Hepatocyte (in vitro differentiated cells): Measurements from ENCODE around the gene TTC39B. TPM values are rescaled to one million over a fixed set of nuclear protein-coding genes. Genes with fewer than 3 reads are reported as not detected.

Experiments
- DNase-seq: peaks from one replicate; pipeline ENCODE4 v3.0.0-alpha.2; 2016; ENCODE audit warnings: low spot score
- H2AFZ ChIP-seq: fragments of 200-600 bp; sonication (generic); 2 replicates; pipeline ENCODE4 v1.6.0; 2016; ENCODE audit warnings: antibody characterized with exemption, mild to moderate bottlenecking
- H3K27ac ChIP-seq: fragments of 200-600 bp; sonication (generic); 2 replicates; pipeline ENCODE4 v1.5.1; 2016; ENCODE audit warnings: mild to moderate bottlenecking
- H3K27me3 ChIP-seq: fragments of 200-600 bp; sonication (generic); 2 replicates; pipeline ENCODE4 v1.6.1; 2016
- H3K36me3 ChIP-seq: fragments of 200-600 bp; sonication (generic); replicated peaks from 2 replicates; pipeline ENCODE4 v1.5.1; 2016; ENCODE audit warnings: low read depth; ENCODE audit not compliant: insufficient read depth
- H3K4me1 ChIP-seq: fragments of 200-600 bp; sonication (generic); 2 replicates; pipeline ENCODE4 v1.5.1; 2016; ENCODE audit warnings: mild to moderate bottlenecking, moderate library complexity; ENCODE audit not compliant: insufficient read depth
- H3K4me2 ChIP-seq: fragments of 200-600 bp; sonication (generic); 2 replicates; pipeline ENCODE4 v1.6.0; 2016
- H3K4me3 ChIP-seq: fragments of 200-600 bp; sonication (generic); 2 replicates; pipeline ENCODE4 v1.5.1; 2016; ENCODE audit warnings: mild to moderate bottlenecking
- H3K79me2 ChIP-seq: fragments of 200-600 bp; sonication (generic); 2 replicates; pipeline ENCODE4 v1.6.0; 2017; ENCODE audit warnings: mild to moderate bottlenecking
- H3K9me2 ChIP-seq: fragments of 200-600 bp; sonication (generic); replicated peaks from 2 replicates; pipeline ENCODE4 v1.6.0; 2017; ENCODE audit warnings: mild to moderate bottlenecking; ENCODE audit not compliant: insufficient read depth
- H3K9me3 ChIP-seq: fragments of 200-600 bp; sonication (generic); 2 replicates; pipeline ENCODE4 v1.5.1; 2016; ENCODE audit warnings: low read depth, mild to moderate bottlenecking
- H4K20me1 ChIP-seq: fragments of 200-600 bp; sonication (generic); 2 replicates; pipeline ENCODE4 v1.6.0; 2016; ENCODE audit warnings: mild to moderate bottlenecking; ENCODE audit not compliant: insufficient read depth, poor library complexity, severe bottlenecking
- EZH2 ChIP-seq: fragments of 200-600 bp; sonication (generic); IDR thresholded peaks from 2 replicates; pipeline ENCODE4 v1.6.1; 2016; ENCODE audit warnings: antibody characterized with exemption, mild to moderate bottlenecking, borderline replicate concordance
- EZH2phosphoT487 ChIP-seq: fragments of 200-600 bp; sonication (generic); IDR thresholded peaks from one replicate; pipeline ENCODE4 v1.6.1; 2018; ENCODE audit warnings: antibody characterized with exemption, mild to moderate bottlenecking, low read depth, moderate library complexity; ENCODE audit not compliant: unreplicated experiment, severe bottlenecking
- WGBS: methylation state at CpG from one replicate; pipeline ENCODE4 v1.1.6; 2016; ENCODE audit warnings: low lambda C conversion rate; ENCODE audit errors: missing lambda C conversion rate; 5-methylcytosine and 5-hydroxymethylcytosine counted together
- polyA plus RNA-seq: library from polyadenylated mRNA; unstranded; fragments of >200 nt; fragmentation: Nextera tagmentation; extraction: Ambion mirVana; gene quantifications from 2 replicates; pipeline ENCODE4 v1.2.1, GENCODE V29; 2016
- total RNA-seq: library from RNA; depleted of rRNA; stranded (reverse); fragments of >200 nt; gene quantifications from 2 replicates; pipeline ENCODE4 v1.2.3, GENCODE V29; 2014
- TF ChIP-seq, protein P1 (sequence below): fragments of 200-600 bp; sonication (generic); IDR thresholded peaks from 2 replicates; pipeline ENCODE4 v1.5.1; 2016; ENCODE audit warnings: antibody characterized with exemption, mild to moderate bottlenecking; ENCODE audit not compliant: poor library complexity

TTC39B gene
- total and polyA plus RNA-seq, 2 experiments from 2014 or later: 2.6 to 15.7 TPM

DNA sequence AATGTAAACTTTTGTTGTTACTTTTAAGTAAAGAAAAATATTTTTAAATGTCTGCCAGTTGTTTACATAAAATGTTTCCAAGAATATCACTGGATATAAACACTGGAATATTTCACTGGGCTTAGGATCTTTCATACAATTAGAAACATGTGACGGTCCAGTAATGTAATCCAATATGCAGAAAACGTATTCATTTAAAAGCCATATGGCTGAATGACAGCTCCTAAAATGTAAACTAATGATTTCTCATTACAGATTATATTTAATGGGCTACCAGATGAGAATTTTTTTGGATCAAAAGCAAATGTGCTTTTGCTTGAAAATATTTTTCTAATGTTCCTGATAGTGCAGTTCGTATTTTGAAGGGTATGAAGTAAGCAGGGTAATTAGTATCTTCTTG lies 124.3 kb downstream of the TTC39B start:
- Histone ChIP-seq H3K9me3 (no peaks in the 10 kb centered on the region), H3K4me1 (peaks cover 4% of the 10 kb centered on the region), H4K20me1 (no peaks in the 10 kb centered on the region), H3K9me2 (no peaks in the 10 kb centered on the region), H3K79me2 (no peaks in the 10 kb centered on the region), H3K4me3 (no peak overlapping the region), H3K27me3 (no peaks in the 10 kb centered on the region), H2AFZ (no peak overlapping the region), H3K27ac (peak overlapping the region; percentile 86), H3K4me2 (peak overlapping the region; percentile 11), H3K36me3 (no peaks in the 10 kb centered on the region)
- no peak for TF ChIP-seq EZH2
- TF ChIP-seq EZH2phosphoT487: no peak
- TF ChIP-seq, protein P1, sequence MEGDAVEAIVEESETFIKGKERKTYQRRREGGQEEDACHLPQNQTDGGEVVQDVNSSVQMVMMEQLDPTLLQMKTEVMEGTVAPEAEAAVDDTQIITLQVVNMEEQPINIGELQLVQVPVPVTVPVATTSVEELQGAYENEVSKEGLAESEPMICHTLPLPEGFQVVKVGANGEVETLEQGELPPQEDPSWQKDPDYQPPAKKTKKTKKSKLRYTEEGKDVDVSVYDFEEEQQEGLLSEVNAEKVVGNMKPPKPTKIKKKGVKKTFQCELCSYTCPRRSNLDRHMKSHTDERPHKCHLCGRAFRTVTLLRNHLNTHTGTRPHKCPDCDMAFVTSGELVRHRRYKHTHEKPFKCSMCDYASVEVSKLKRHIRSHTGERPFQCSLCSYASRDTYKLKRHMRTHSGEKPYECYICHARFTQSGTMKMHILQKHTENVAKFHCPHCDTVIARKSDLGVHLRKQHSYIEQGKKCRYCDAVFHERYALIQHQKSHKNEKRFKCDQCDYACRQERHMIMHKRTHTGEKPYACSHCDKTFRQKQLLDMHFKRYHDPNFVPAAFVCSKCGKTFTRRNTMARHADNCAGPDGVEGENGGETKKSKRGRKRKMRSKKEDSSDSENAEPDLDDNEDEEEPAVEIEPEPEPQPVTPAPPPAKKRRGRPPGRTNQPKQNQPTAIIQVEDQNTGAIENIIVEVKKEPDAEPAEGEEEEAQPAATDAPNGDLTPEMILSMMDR: no peak
- no peak for DNase-seq
- WGBS: 45% methylated on average over 3 of the region's 3 CpGs

- no peaks in the 10 kb centered on the region for H3K36me3 ChIP-seq
- no peaks in the 10 kb centered on the region for H3K9me2 ChIP-seq
- no peaks in the 10 kb centered on the region for H3K27me3 ChIP-seq
- H4K20me1 ChIP-seq: no peaks in the 10 kb centered on the region
- H3K4me2 ChIP-seq: peak overlapping the region; percentile 11
- H2AFZ ChIP-seq: no peak overlapping the region
- no peak for DNase-seq
- TF ChIP-seq, protein P1: no peak
- TF ChIP-seq EZH2phosphoT487 (no peak), EZH2 (no peak)
- peak overlapping the region; percentile 86 for H3K27ac ChIP-seq
- no peak overlapping the region for H3K4me3 ChIP-seq
- no peaks in the 10 kb centered on the region for H3K79me2 ChIP-seq
- WGBS: 57% methylated on average over 2 of the region's 2 CpGs
- H3K4me1 ChIP-seq: peaks cover 4% of the 10 kb centered on the region
- no peaks in the 10 kb centered on the region for H3K9me3 ChIP-seq
These were observed 124.9 kb downstream of the TTC39B start for GRCh38 chr9:15182101-15182551.

GRCh38 chr9:15180124-15180523 lies 126.9 kb downstream of the TTC39B start:
- WGBS: 84% methylated on average over 1 of the region's 1 CpG
- Histone ChIP-seq H3K27me3 (no peaks in the 10 kb centered on the region), H3K27ac (no peak overlapping the region), H3K4me1 (peaks cover 4% of the 10 kb centered on the region), H4K20me1 (no peaks in the 10 kb centered on the region), H3K79me2 (no peaks in the 10 kb centered on the region), H3K4me3 (no peak overlapping the region), H3K4me2 (no peak overlapping the region), H2AFZ (no peak overlapping the region), H3K36me3 (no peaks in the 10 kb centered on the region), H3K9me3 (no peaks in the 10 kb centered on the region), H3K9me2 (no peaks in the 10 kb centered on the region)
- TF ChIP-seq, protein P1: no peak
- TF ChIP-seq EZH2phosphoT487 (no peak), EZH2 (no peak)
- no peak for DNase-seq

DNA sequence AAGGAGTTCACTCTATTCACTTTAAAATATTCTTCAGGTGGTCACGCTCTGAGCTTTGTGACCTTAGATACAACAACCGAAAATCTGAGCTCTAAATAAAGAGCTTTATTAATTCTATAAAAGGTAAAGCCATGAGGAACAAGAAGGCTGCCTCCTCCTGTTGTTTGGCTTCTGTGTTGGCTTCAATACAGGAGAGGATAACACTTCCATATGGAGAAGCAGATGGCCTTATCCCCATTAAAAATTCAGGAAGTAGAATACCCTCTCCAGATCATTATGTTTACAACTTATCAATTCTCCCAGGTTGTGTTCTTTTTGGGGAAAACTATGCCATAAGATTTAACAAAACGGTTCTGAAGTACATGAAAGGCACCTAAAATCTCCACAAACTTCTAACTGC lies 128.4 kb downstream of the TTC39B start:
- no peaks in the 10 kb centered on the region for H4K20me1 ChIP-seq
- H3K27me3 ChIP-seq: no peaks in the 10 kb centered on the region
- H3K4me3 ChIP-seq: no peak overlapping the region
- no peaks in the 10 kb centered on the region for H3K36me3 ChIP-seq
- no peaks in the 10 kb centered on the region for H3K79me2 ChIP-seq
- DNase-seq: no peak
- H3K4me2 ChIP-seq: no peak overlapping the region
- no peaks in the 10 kb centered on the region for H3K9me2 ChIP-seq
- 82% methylated on average over 3 of the region's 3 CpGs for WGBS
- TF ChIP-seq, protein P1: no peak
- TF ChIP-seq EZH2: no peak
- no peak for TF ChIP-seq EZH2phosphoT487
- H3K9me3 ChIP-seq: no peaks in the 10 kb centered on the region
- no peak overlapping the region for H3K27ac ChIP-seq
- peaks cover 4% of the 10 kb centered on the region for H3K4me1 ChIP-seq
- no peak overlapping the region for H2AFZ ChIP-seq
